GM12878 (cell line): ENCODE data around the gene MCEE. TPM values are rescaled to one million over a fixed set of nuclear protein-coding genes. Genes with fewer than 3 reads are reported as not detected.

Source experiments
- ATAC-seq: fragments of 200-7000 bp; cut with Tn5 transposase; 3 replicates; pipeline ENCODE4 v1.9.1; 2020; ENCODE audit warnings: mild to moderate bottlenecking, moderate library complexity
- BruUV-seq: library from RNA; stranded (reverse); fragments of 400-500 nt; replicated peaks from 2 replicates; lab custom pipeline; 2021; lab: Mats Ljungman, UMichigan
- CTCF ChIA-PET: fragments of 300-600 bp; sonication (Branson Sonifier 250); formaldehyde crosslinking; extraction: SDS; loops from one replicate; lab custom pipeline; 2021; ENCODE audit warnings: inconsistent platforms; lab: Yijun Ruan, JAX
- POLR2A ChIA-PET: fragments of 350-600 bp; formaldehyde crosslinking; extraction: SDS; loops from one replicate; lab custom pipeline; 2021; ENCODE audit warnings: inconsistent platforms; lab: Charles Lee
- RAD21 ChIA-PET: fragments of 300-600 bp; sonication (Branson Sonifier 250); formaldehyde crosslinking; loops from one replicate; lab custom pipeline; 2023; ENCODE audit warnings: antibody characterized with exemption; ENCODE audit not compliant: unreplicated experiment; lab: Charles Lee
- SMC1A ChIA-PET: fragments of 300-600 bp; sonication (Branson Sonifier 250); formaldehyde crosslinking; loops from one replicate; lab custom pipeline; 2023; ENCODE audit not compliant: unreplicated experiment, uncharacterized antibody; lab: Charles Lee
- DNase-seq: peaks from one replicate; pipeline ENCODE4 v3.0.0-alpha.2; 2011; ENCODE audit warnings: low read depth, low spot score
- FAIRE-seq: peaks from 3 replicates; lab custom pipeline; 2011; peaks lifted over from hg19 to GRCh38; lab: Jason Lieb, UNC
- H2AFZ ChIP-seq: 2 replicates; pipeline ENCODE4 v1.6.0; 2011; ENCODE audit warnings: low read depth, low read length, control low read depth; ENCODE audit not compliant: control insufficient read depth
- H3K27ac ChIP-seq: 2 replicates; pipeline ENCODE4 v1.5.1; 2011; ENCODE audit warnings: control low read depth; ENCODE audit not compliant: control insufficient read depth, insufficient read depth
- H3K27me3 ChIP-seq, 2 experiments: replicated peaks in 1 of 2; 2 replicates each; pipeline versions ENCODE4 v1.6.0 to v1.6.1; 2011; ENCODE audit warnings: low read length in 1 of 2; ENCODE audit not compliant: control insufficient read depth in 2 of 2, insufficient read depth in 2 of 2
- H3K36me3 ChIP-seq, 2 experiments: 2 replicates each; pipeline ENCODE4 v1.5.1; 2011; ENCODE audit warnings: low read length in 1 of 2; ENCODE audit not compliant: control insufficient read depth in 2 of 2, insufficient read depth in 2 of 2
- H3K4me1 ChIP-seq: 2 replicates; pipeline ENCODE4 v1.6.1; 2011; ENCODE audit warnings: mild to moderate bottlenecking, low read length, moderate library complexity, mixed read lengths; ENCODE audit not compliant: control insufficient read depth, insufficient read depth
- H3K4me2 ChIP-seq: 2 replicates; pipeline ENCODE4 v1.6.0; 2011; ENCODE audit warnings: control low read depth; ENCODE audit not compliant: control insufficient read depth, insufficient read depth
- H3K4me3 ChIP-seq: fragments of 200-600 bp; sonication (generic); 2 replicates; pipeline ENCODE4 v1.5.1; 2016
- H3K79me2 ChIP-seq: 2 replicates; pipeline ENCODE4 v1.6.0; 2011; ENCODE audit warnings: low read length; ENCODE audit not compliant: control insufficient read depth, insufficient read depth
- H3K9ac ChIP-seq: 2 replicates; pipeline ENCODE4 v1.8.0; 2011; ENCODE audit warnings: low read length, control low read depth, mixed read lengths; ENCODE audit not compliant: control insufficient read depth, insufficient read depth
- H3K9me3 ChIP-seq: replicated peaks from 3 replicates; pipeline ENCODE4 v1.5.1; 2011; ENCODE audit warnings: mild to moderate bottlenecking, low read length; ENCODE audit not compliant: control insufficient read depth, insufficient read depth
- H4K20me1 ChIP-seq: 2 replicates; pipeline ENCODE4 v1.6.0; 2011; ENCODE audit not compliant: control insufficient read depth, insufficient read depth
- CBX3 ChIP-seq: fragments of 200-600 bp; sonication (generic); IDR thresholded peaks from 2 replicates; pipeline ENCODE4 v1.6.1; 2016; ENCODE audit warnings: low read depth, borderline replicate concordance
- E2F4 ChIP-seq: IDR thresholded peaks from 2 replicates; pipeline ENCODE4 v1.6.1; 2012; ENCODE audit warnings: low read depth, low read length, improper control_type of control experiment
- FOS ChIP-seq: IDR thresholded peaks from 3 replicates; pipeline ENCODE4 v1.6.1; 2011; ENCODE audit warnings: borderline replicate concordance; ENCODE audit not compliant: insufficient read length; ENCODE audit errors: extremely low read depth
- FOXK2 ChIP-seq: fragments of 450-650 bp; IDR thresholded peaks from 2 replicates; pipeline ENCODE4 v1.6.1; 2017; ENCODE audit warnings: mild to moderate bottlenecking, moderate library complexity
- IKZF2 ChIP-seq, 2 experiments: fragments of 450-650 bp; IDR thresholded peaks; 2 replicates each; pipeline ENCODE4 v1.6.1; 2017; ENCODE audit warnings: mild to moderate bottlenecking in 2 of 2, moderate library complexity in 2 of 2
- PML ChIP-seq: IDR thresholded peaks from 2 replicates; pipeline ENCODE4 v1.6.1; 2012; ENCODE audit warnings: low read length, inconsistent platforms
- RB1 ChIP-seq: fragments of 450-650 bp; formaldehyde crosslinking; IDR thresholded peaks from 2 replicates; pipeline ENCODE4 v1.6.1; 2017; ENCODE audit warnings: mild to moderate bottlenecking, borderline replicate concordance
- SIX5 ChIP-seq: IDR thresholded peaks from 2 replicates; pipeline ENCODE4 v1.6.1; 2011; ENCODE audit warnings: mild to moderate bottlenecking, low read depth, low read length, moderate library complexity; ENCODE audit not compliant: severe bottlenecking
- SREBF1 ChIP-seq: IDR thresholded peaks from 2 replicates; pipeline ENCODE4 v1.6.1; 2012; ENCODE audit warnings: mild to moderate bottlenecking, low read length
- ZBTB4 ChIP-seq: fragments of 450-650 bp; formaldehyde crosslinking; IDR thresholded peaks from 2 replicates; pipeline ENCODE4 v1.4.0; 2022; ENCODE audit warnings: mild to moderate bottlenecking, moderate library complexity
- ZNF274 ChIP-seq: IDR thresholded peaks from one replicate; pipeline ENCODE4 v1.8.0; 2011; ENCODE audit not compliant: insufficient read length, insufficient read depth
- WGBS: methylation state at CpG from one replicate; pipeline ENCODE4 v1.1.6; 2016; ENCODE audit warnings: low lambda C conversion rate; ENCODE audit not compliant: insufficient replicate concordance, insufficient coverage; ENCODE audit errors: missing lambda C conversion rate; 5-methylcytosine and 5-hydroxymethylcytosine counted together
- in situ Hi-C: fragments of 300-500 bp; cut with MboI; formaldehyde crosslinking; loops from 9 replicates; pipeline ENCODE4 v1.14.3; 2018; ENCODE audit warnings: mixed read lengths
- intact Hi-C: fragments of 100-400 bp; cut with micrococcal nuclease; formaldehyde crosslinking; loops from one replicate; pipeline ENCODE4 v1.14.2; 2022; ENCODE audit not compliant: unreplicated experiment
- polyA plus RNA-seq, 11 experiments: library from polyadenylated mRNA; depleted of rRNA in 4 of 11; unstranded in 6 of 11; stranded (reverse) in 5 of 11; fragments of >200 nt; fragmentation: Nextera tagmentation in 4 of 11; fragmentation: Illumina TruSeq in 1 of 11; extraction: Ambion mirVana in 4 of 11; extraction: Trizol in 1 of 11; gene quantifications; 1 replicate in 1 of 11; 2 replicates in 10 of 11; pipeline versions ENCODE4 v1.2.1 to v1.2.3, GENCODE V29; 2011 to 2016; ENCODE audit warnings: inconsistent platforms in 2 of 11, missing spikeins in 2 of 11, low read depth in 1 of 11
- total RNA-seq, 4 experiments: library from RNA; depleted of rRNA in 3 of 4; stranded (reverse); fragments of >200 nt in 3 of 4; fragmentation: Illumina TruSeq in 1 of 4; extraction: Trizol in 1 of 4; gene quantifications; 2 replicates each; pipeline versions ENCODE4 v1.2.1 to v1.2.3, GENCODE V29; 2013 to 2021
- TF ChIP-seq, protein P1 (sequence below), 3 experiments: IDR thresholded peaks in 2 of 3; conservative IDR thresholded peaks in 1 of 3; 2 replicates each; pipeline ENCODE4 v1.5.1; 2011; ENCODE audit warnings: low read depth in 3 of 3, low read length in 3 of 3, mild to moderate bottlenecking in 3 of 3, control low read depth in 2 of 3, moderate library complexity in 2 of 3, inconsistent platforms in 1 of 3, mixed read lengths in 1 of 3; ENCODE audit not compliant: control insufficient read depth in 2 of 3, insufficient read depth in 1 of 3; ENCODE audit errors: extremely low read depth in 1 of 3
- TF ChIP-seq, protein P2 (sequence below): fragments of 450-650 bp; IDR thresholded peaks from 2 replicates; pipeline ENCODE4 v1.6.1; 2017; ENCODE audit warnings: antibody characterized with exemption, mild to moderate bottlenecking, moderate library complexity

Gene MCEE
- total and polyA plus RNA-seq, 10 of the 15 experiments (the other 5 are each of a cell fraction or from before 2014, with no cell fraction given): 17.3 to 63.4 (median 20.9) TPM

DNA sequence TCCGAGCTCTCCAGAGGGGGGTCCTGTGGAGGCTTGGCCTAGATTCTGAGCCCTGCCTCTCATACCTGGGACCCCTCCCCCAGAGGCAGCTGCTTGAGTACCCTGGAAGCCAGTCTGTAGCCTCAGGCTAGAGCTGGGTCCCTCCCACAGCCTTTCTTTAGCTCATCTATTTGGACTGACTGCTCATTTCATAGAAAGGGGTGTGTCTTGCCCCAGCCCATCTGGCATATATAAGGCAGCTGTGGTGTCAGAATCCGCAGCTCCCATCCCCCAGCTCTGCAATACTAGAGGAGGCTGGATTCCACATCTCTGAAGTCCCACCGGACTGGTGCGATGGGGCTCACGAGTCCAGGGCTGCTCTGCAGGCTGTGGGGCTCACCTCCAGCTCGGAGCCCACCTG, 26.5 kb upstream of the MCEE start:
- SMC1A ChIA-PET: interaction anchor here (1.1 to 1.5 kb wide), 4 partner anchors 15 to 109 kb away, joined by 3 to 5 read pairs (median 3); no protein-coding TSS in a partner anchor
- Histone ChIP-seq H3K4me1 (no peaks in the 10 kb centered on the region), H3K9ac (no peak overlapping the region), H3K27me3 (no peaks in the 10 kb centered on the region), H3K4me3 (no peak overlapping the region), H3K79me2 (no peaks in the 10 kb centered on the region), H3K4me2 (no peak overlapping the region), H3K36me3 (no peaks in the 10 kb centered on the region), H3K9me3 (no peaks in the 10 kb centered on the region), H4K20me1 (no peaks in the 10 kb centered on the region), H3K27ac (no peak overlapping the region), H2AFZ (no peak overlapping the region)
- CTCF ChIA-PET: interaction anchor here (1.0 to 4.2 kb wide), 10 partner anchors 9 to 354 kb away, joined by 3 to 53 read pairs (median 9); partner anchors contain the start of gene NAGK
- FAIRE-seq (no peak), DNase-seq (no peak), ATAC-seq (no peak)
- TF ChIP-seq, protein P1, sequence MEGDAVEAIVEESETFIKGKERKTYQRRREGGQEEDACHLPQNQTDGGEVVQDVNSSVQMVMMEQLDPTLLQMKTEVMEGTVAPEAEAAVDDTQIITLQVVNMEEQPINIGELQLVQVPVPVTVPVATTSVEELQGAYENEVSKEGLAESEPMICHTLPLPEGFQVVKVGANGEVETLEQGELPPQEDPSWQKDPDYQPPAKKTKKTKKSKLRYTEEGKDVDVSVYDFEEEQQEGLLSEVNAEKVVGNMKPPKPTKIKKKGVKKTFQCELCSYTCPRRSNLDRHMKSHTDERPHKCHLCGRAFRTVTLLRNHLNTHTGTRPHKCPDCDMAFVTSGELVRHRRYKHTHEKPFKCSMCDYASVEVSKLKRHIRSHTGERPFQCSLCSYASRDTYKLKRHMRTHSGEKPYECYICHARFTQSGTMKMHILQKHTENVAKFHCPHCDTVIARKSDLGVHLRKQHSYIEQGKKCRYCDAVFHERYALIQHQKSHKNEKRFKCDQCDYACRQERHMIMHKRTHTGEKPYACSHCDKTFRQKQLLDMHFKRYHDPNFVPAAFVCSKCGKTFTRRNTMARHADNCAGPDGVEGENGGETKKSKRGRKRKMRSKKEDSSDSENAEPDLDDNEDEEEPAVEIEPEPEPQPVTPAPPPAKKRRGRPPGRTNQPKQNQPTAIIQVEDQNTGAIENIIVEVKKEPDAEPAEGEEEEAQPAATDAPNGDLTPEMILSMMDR (IDR thresholded peaks at IDR 0.05 in 2 of 3, conservative IDR thresholded peaks at IDR 0.05 in 1 of 3; ENCODE audit: control insufficient read depth in 2 of 3, extremely low read depth in 1 of 3, insufficient read depth in 1 of 3, low read depth in 3 of 3, low read length in 3 of 3): no peak
- TF ChIP-seq ZNF274 (no peak), SREBF1 (no peak), E2F4 (no peak), FOS (no peak), CBX3 (no peak), IKZF2 (IDR thresholded peaks at IDR 0.05) (no peak), PML (no peak), RB1 (no peak), ZBTB4 (CRISPR knock-in tag) (no peak), SIX5 (no peak), FOXK2 (no peak)
- TF ChIP-seq, protein P2, sequence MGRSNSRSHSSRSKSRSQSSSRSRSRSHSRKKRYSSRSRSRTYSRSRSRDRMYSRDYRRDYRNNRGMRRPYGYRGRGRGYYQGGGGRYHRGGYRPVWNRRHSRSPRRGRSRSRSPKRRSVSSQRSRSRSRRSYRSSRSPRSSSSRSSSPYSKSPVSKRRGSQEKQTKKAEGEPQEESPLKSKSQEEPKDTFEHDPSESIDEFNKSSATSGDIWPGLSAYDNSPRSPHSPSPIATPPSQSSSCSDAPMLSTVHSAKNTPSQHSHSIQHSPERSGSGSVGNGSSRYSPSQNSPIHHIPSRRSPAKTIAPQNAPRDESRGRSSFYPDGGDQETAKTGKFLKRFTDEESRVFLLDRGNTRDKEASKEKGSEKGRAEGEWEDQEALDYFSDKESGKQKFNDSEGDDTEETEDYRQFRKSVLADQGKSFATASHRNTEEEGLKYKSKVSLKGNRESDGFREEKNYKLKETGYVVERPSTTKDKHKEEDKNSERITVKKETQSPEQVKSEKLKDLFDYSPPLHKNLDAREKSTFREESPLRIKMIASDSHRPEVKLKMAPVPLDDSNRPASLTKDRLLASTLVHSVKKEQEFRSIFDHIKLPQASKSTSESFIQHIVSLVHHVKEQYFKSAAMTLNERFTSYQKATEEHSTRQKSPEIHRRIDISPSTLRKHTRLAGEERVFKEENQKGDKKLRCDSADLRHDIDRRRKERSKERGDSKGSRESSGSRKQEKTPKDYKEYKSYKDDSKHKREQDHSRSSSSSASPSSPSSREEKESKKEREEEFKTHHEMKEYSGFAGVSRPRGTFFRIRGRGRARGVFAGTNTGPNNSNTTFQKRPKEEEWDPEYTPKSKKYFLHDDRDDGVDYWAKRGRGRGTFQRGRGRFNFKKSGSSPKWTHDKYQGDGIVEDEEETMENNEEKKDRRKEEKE: no peak
- RAD21 ChIA-PET: interaction anchor here (1.8 to 4.1 kb wide), 4 partner anchors 56 to 172 kb away, joined by 4 to 31 read pairs (median 28); no protein-coding TSS in a partner anchor
- POLR2A ChIA-PET: no interaction called here
- 34% methylated on average over 6 of the region's 6 CpGs for WGBS
- intact Hi-C loops: loop anchor here (10.0 kb wide), 1 partner anchor 228 kb away; no protein-coding TSS in a partner anchor
- in situ Hi-C loops: loop anchor here (25.0 kb wide), 1 partner anchor 356 kb away; no protein-coding TSS in a partner anchor
- no TSS peak for BruUV-seq
